OCI-M2 (cell line): ENCODE data around the gene TNFRSF13B.
A peak's percentile ranks its signal among the peaks of the same experiment; 100 is the strongest.
"Not testable (repeated sequence)": the region's sequence is repeated elsewhere in the genome, so short reads cannot be mapped to it uniquely, and the experiment has no call there.

Source experiments
- DNase-seq: peaks from one replicate; lab custom pipeline; 2025; ENCODE audit not compliant: unreplicated experiment; lab: John Stamatoyannopoulos, UW

The TNFRSF13B gene

DNA sequence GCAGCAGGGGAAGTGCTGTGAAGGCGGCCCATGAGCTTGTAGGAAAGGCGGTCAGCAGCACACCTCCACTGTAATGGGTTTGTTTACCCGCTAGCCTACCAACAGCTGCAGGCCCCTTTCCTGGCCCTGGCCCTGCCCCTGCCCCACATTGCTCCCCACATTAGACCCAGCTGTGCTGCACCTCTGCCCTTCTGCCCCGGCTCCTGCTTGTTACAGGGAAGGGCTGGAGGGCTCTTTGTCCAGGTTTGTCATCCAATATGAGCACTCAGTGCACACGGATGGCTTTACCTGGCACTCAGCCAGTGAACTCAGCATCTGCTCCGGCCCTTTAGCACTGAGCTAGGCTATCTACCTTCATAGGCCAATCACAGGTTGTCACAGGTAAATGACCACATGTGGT is 36.0 kb upstream of the TNFRSF13B start:
- DNase-seq = not testable (repeated sequence)

- not testable (repeated sequence) for DNase-seq
Measured at GRCh38 chr17:17004997-17005614, 33.2 kb upstream of the TNFRSF13B start.

GRCh38 chr17:17004251-17004996 is 32.5 kb upstream of the TNFRSF13B start:
- DNase-seq = no peak

DNA sequence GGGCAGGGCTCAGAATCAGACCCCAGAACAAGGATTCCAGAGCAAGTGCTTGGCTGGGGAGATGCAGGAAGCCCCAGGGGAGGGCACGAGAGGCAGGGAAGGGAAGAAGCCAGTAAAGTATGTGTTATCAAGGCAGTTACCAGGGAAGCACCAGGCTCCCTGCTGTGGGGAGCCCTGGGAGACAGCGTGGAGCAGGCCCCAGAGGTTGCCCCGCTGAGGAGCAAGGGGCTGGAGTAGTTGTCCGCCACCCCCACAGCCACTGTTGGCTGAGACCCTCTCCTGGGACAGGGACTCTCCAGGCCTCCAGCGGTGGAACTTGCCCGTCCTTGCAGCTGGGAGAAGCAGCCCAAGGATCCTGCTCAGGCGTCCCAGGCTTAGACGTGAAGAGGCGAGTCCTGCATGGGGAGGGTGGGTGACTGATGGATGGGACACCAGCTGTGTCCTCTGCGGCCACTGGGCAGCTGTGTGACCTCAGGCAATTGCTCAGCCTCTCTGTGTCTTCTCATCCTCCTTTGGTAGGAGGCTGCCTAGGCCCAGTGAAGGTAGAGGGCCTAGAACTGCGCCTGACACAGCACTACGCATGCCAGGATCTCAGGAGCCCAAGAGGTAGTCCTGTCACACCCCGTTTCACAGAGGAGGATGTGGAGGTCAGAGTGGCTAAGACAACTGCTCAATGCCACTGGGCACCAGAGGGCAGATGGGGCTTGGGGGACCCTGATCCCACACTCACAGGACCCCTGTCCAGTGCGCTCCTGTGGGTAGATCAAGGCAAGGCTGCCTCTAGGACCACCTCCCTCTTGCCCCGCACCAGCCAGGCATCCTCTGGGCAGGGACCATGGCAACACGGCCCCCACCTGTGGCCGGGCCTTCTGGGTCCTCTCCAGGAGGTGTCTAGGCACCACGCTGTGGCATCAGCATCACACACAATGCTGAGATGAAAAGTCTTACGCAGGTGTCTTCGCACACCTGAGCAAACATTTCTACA is 31.1 kb upstream of the TNFRSF13B start:
- DNase-seq = not testable (repeated sequence)

DNA sequence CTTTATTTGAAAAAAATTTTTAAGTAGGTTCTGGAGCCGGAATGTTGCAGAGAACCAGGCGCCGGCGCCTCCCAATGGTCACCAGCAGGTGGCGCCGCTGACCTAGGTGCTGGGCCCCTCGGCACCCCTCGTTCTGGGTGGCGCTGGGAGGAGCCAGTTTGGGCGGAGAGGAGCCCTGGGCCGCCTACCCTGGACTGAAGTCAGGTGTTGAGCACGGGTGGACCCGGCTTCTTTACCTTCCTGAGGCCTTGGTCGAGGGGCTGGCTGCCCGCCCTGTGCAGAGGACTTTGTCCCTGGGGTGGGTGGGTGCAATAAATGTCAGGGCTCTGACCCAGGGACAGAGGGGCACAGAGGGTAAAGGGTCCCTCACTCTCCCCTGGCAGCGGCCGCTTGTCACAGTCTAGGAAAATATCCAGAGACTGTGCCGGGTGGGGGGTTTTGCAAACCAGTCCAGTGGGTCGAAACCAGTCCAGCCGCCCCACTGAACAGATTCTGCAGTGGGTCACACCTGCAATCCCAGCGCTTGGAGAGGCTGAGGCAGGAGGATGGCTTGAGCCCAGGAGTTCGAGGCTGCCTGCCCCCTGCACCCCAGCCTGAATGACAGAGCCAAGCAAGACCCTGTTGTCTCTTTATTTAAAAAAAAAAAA is 30.1 kb upstream of the TNFRSF13B start:
- DNase-seq = no peak

- no peak for DNase-seq
Measured at GRCh38 chr17:17001076-17001777, 29.3 kb upstream of the TNFRSF13B start.

DNA sequence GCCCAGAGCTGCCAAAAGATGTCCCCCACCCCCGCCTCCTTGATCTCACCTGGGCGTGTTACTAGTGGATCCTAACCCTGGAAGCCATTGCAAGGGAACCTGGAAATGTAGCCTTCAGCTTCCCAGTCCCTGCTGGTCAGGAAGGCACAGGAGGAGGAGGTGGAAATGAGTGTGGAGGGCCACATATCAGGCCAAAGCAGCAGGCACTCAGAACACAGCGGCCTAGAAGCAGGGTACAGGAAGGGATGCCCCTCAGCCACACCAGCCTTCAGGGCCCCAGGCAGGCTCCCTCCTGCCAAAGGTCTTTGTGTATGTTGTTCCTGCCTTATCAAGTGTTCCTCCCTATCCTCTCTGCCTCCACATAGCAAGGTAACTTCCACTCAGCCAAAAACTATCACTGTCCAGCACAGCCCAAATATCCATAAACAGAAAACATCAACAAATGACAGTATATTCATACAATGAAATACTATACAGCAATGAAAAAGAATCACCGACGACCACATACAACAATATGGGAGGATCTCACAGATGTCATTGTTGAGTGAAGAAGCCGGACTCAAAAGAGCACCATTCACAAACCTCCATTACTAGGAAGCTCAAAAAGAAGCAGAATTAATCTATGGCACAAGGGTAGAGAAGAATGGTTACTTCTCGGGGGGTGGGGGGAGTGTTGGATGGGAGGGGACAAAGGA is 28.2 kb upstream of the TNFRSF13B start:
- no peak for DNase-seq

GRCh38 chr17:16997514-16998429 is 25.9 kb upstream of the TNFRSF13B start:
- peak; percentile 16 for DNase-seq

DNA sequence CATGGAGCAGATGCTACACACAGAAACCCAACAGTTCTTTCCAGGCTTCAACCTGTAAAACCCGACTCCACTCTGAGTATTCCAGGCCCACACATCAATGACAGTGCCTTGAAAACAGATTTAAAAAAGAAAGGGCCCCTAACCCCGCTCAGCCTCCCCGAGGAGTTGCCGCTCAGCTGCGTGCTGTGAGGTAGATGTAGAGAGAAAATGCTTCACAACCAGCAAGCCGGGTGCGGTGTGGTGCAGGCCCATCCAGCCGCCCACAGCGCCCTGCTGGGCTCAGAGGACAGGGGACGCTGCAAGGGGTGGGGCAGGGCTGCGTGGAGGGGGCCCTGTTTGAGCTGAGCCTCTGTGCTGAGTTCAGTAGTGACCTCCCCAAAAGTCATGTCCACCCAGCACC is 24.8 kb upstream of the TNFRSF13B start:
- DNase-seq = not testable (repeated sequence)

GRCh38 chr17:16995930-16996329 is 24.0 kb upstream of the TNFRSF13B start:
- no peak for DNase-seq

DNA sequence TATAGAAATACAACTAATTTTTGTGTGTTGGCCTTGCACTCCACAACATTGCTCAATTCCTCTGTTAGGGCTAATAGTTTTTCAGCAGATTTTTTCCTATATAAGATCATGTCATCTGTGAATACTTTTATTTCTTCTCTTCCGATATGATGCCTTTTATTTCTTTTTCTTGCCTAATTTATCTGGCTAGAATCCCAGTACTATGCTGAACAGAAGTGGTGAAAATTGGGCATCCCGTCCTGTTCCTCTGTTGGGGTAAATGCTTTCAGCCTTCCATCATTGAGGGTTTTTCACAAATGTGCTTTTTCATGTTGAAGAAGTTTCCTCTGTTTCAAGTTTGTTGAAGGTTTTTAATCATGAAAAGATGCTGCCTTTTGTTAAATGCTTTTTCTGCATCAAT is 22.7 kb upstream of the TNFRSF13B start:
- no peak for DNase-seq

GRCh38 chr17:16991349-16992009 is 19.6 kb upstream of the TNFRSF13B start:
- no peak for DNase-seq

GRCh38 chr17:16989953-16990860 is 18.3 kb upstream of the TNFRSF13B start:
- no peak for DNase-seq

DNA sequence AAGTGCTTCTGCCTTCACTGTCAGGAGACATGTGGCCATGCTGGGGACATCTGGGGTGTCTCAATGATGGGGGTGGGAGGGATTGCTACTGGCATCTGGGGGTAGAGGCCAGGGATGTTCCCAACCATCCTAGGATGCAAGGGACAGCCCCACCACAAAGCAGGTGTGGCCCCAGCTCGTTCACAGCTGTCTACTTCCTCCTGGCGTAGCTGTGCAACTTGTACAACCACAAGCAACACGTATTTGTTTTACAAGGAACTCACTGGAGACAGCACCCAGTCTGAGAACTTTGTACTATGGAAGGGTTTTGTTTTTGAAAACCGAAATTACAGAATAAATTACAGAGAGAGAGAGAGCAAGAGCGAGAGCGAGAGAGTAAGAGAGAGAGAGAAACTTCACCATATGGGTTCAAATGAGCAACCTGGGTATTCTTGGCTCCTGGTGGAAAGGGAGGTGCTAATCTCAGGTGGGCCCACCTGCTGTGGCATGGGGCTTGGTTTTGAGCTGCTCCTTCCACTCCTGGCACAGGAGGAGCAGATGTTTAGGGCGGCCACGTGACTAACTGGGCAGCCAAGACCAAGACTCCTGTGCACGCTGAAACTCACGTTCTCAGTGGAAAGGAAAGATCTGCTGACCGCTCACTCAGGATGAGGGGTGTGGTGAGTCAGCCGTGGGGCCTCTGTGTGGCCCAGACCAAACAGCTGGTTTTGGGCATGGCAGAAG is 17.5 kb upstream of the TNFRSF13B start:
- DNase-seq = no peak

- DNase-seq = no peak
Measured at GRCh38 chr17:16988749-16989229, 16.9 kb upstream of the TNFRSF13B start.

GRCh38 chr17:16987830-16988601 is 16.1 kb upstream of the TNFRSF13B start:
- no peak for DNase-seq
